Neural crest cell (in vitro differentiated cells): ENCODE data around the gene GJA5. TPM values are rescaled to one million over a fixed set of nuclear protein-coding genes. Genes with fewer than 3 reads are reported as not detected.

Experiments used
- DNase-seq: peaks from one replicate; pipeline ENCODE4 v3.0.0; 2021; ENCODE audit warnings: low read depth, mixed read lengths, low spot score
- H3K27ac Mint-ChIP-seq: one replicate; pipeline ENCODE4 v1.8.0; 2021; ENCODE audit warnings: mild to moderate bottlenecking, mixed read lengths; ENCODE audit not compliant: unreplicated experiment
- H3K27me3 Mint-ChIP-seq: 2 replicates; pipeline ENCODE4 v1.8.0; 2021; ENCODE audit warnings: low read depth, mild to moderate bottlenecking, mixed read lengths
- H3K36me3 Mint-ChIP-seq: 2 replicates; pipeline ENCODE4 v1.8.0; 2021; ENCODE audit warnings: low read depth, mild to moderate bottlenecking, mixed read lengths
- H3K4me1 Mint-ChIP-seq: 2 replicates; pipeline ENCODE4 v1.8.0; 2021; ENCODE audit warnings: mixed read lengths
- H3K4me3 Mint-ChIP-seq: one replicate; pipeline ENCODE4 v1.8.0; 2021; ENCODE audit warnings: mild to moderate bottlenecking, mixed read lengths
- H3K9me3 Mint-ChIP-seq: 2 replicates; pipeline ENCODE4 v1.8.0; 2021; ENCODE audit warnings: mixed read lengths
- total RNA-seq: library from RNA; stranded (reverse); gene quantifications from 2 replicates; pipeline ENCODE4 v1.2.1, GENCODE V29; 2021
- TF ChIP-seq, protein P1 (sequence below): fragments of 200-600 bp; sonication (generic); conservative IDR thresholded peaks from 2 replicates; pipeline ENCODE4 v1.5.0; 2021; ENCODE audit warnings: antibody characterized with exemption, mild to moderate bottlenecking

GJA5 gene
- total RNA-seq, 1 donor from 2014 or later = 1.2 TPM

DNA sequence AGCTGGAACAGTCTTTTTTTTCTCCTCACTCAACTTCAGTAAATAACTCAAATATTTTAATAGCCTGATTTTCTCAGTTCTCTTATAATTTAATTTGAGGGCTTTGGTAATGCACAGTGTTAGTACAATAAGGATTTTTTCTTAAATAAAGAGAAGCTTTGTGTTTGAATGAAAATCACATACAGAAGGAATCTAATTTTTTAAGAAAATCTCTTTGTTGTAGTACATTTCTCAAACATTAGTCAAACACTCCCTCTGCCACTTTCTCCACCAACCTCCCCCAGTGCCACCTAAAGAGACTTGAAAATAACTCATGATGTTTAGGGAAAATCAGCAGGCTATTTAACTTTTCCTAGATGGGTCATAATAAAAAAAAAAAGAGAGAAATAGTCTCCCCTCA, 47.8 kb downstream of the GJA5 start:
- no peaks in the 10 kb centered on the region for H3K27me3 Mint-ChIP-seq
- no peak overlapping the region for H3K27ac Mint-ChIP-seq
- peaks cover 9% of the 10 kb centered on the region for H3K9me3 Mint-ChIP-seq
- peaks cover 5% of the 10 kb centered on the region for H3K36me3 Mint-ChIP-seq
- DNase-seq = no peak
- TF ChIP-seq, protein P1, sequence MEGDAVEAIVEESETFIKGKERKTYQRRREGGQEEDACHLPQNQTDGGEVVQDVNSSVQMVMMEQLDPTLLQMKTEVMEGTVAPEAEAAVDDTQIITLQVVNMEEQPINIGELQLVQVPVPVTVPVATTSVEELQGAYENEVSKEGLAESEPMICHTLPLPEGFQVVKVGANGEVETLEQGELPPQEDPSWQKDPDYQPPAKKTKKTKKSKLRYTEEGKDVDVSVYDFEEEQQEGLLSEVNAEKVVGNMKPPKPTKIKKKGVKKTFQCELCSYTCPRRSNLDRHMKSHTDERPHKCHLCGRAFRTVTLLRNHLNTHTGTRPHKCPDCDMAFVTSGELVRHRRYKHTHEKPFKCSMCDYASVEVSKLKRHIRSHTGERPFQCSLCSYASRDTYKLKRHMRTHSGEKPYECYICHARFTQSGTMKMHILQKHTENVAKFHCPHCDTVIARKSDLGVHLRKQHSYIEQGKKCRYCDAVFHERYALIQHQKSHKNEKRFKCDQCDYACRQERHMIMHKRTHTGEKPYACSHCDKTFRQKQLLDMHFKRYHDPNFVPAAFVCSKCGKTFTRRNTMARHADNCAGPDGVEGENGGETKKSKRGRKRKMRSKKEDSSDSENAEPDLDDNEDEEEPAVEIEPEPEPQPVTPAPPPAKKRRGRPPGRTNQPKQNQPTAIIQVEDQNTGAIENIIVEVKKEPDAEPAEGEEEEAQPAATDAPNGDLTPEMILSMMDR = no peak
- H3K4me3 Mint-ChIP-seq = no peak overlapping the region
- H3K4me1 Mint-ChIP-seq = peaks cover 22% of the 10 kb centered on the region

Other genes starting within 250 kb of the GJA5 start
- 58.4 and 58.8 TPM in 2 replicates for gene BCL9, start 219.1 kb downstream of the GJA5 start, total RNA-seq
- 21.8 and 22.1 TPM in 2 replicates for gene ACP6, start 90.1 kb downstream of the GJA5 start, total RNA-seq
- gene GJA8, start 142.2 kb upstream of the GJA5 start, total RNA-seq = not detected in 2 replicates
- gene GPR89B, start 167.8 kb upstream of the GJA5 start, total RNA-seq = 19.4 and 20.6 TPM in 2 replicates